H9 (cell line): Measurements from ENCODE around the gene ENPP6. TPM values are rescaled to one million over a fixed set of nuclear protein-coding genes. Genes with fewer than 3 reads are reported as not detected.

Experiments
- DNase-seq: peaks from one replicate; pipeline ENCODE4 v3.0.0-alpha.2; 2017
- H2AFZ ChIP-seq: one replicate; pipeline ENCODE4 v1.6.1; 2013; ENCODE audit warnings: mild to moderate bottlenecking, low read length, control low read depth, moderate library complexity
- H2AK5ac ChIP-seq: 2 replicates; pipeline ENCODE4 v1.6.1; 2013; ENCODE audit warnings: low read length, control low read depth, mixed read lengths; ENCODE audit not compliant: insufficient read length
- H2BK120ac ChIP-seq: one replicate; pipeline ENCODE4 v1.6.1; 2013; ENCODE audit warnings: low read depth, mild to moderate bottlenecking, low read length, control low read depth, inconsistent platforms; ENCODE audit not compliant: poor library complexity, severe bottlenecking
- H2BK12ac ChIP-seq: 2 replicates; pipeline ENCODE4 v1.6.1; 2013; ENCODE audit warnings: low read length, control low read depth, mixed read lengths, low read depth; ENCODE audit not compliant: insufficient read length
- H2BK15ac ChIP-seq: 2 replicates; pipeline ENCODE4 v1.6.1; 2013; ENCODE audit warnings: low read depth, low read length, control low read depth
- H2BK20ac ChIP-seq: one replicate; pipeline ENCODE4 v1.6.1; 2013; ENCODE audit warnings: low read depth, mild to moderate bottlenecking, low read length, control low read depth, inconsistent platforms; ENCODE audit not compliant: poor library complexity, severe bottlenecking
- H2BK5ac ChIP-seq: 2 replicates; pipeline ENCODE4 v1.6.1; 2013; ENCODE audit warnings: low read length, control low read depth, mixed read lengths; ENCODE audit not compliant: insufficient read length
- H3K14ac ChIP-seq: 2 replicates; pipeline ENCODE4 v1.6.1; 2013; ENCODE audit warnings: low read length, control low read depth; ENCODE audit not compliant: insufficient read depth
- H3K18ac ChIP-seq: 2 replicates; pipeline ENCODE4 v1.6.1; 2013; ENCODE audit warnings: low read depth, mild to moderate bottlenecking, mixed read lengths, low read length, control low read depth; ENCODE audit not compliant: insufficient read length
- H3K23ac ChIP-seq: 2 replicates; pipeline ENCODE4 v1.6.1; 2013; ENCODE audit warnings: low read length, control low read depth, mixed read lengths, low read depth; ENCODE audit not compliant: insufficient read length
- H3K23me2 ChIP-seq: 2 replicates; pipeline ENCODE4 v1.6.1; 2013; ENCODE audit warnings: low read depth, mild to moderate bottlenecking, mixed read lengths, low read length, control low read depth; ENCODE audit not compliant: insufficient read length, poor library complexity, severe bottlenecking
- H3K27ac ChIP-seq: 2 replicates; pipeline ENCODE4 v1.5.1; 2013; ENCODE audit warnings: low read length, control low read depth, mixed read lengths, low read depth; ENCODE audit not compliant: insufficient read length
- H3K27me3 ChIP-seq: 2 replicates; pipeline ENCODE4 v1.6.1; 2013; ENCODE audit warnings: low read length, control low read depth, inconsistent platforms; ENCODE audit not compliant: insufficient read depth
- H3K4ac ChIP-seq: 2 replicates; pipeline ENCODE4 v1.6.1; 2013; ENCODE audit warnings: low read depth, mild to moderate bottlenecking, control low read depth, inconsistent platforms, low read length, moderate library complexity
- H3K4me1 ChIP-seq: 2 replicates; pipeline ENCODE4 v1.6.1; 2013; ENCODE audit warnings: low read length, control low read depth, inconsistent platforms; ENCODE audit not compliant: insufficient read depth
- H3K4me2 ChIP-seq: 2 replicates; pipeline ENCODE4 v1.6.1; 2013; ENCODE audit warnings: low read length, control low read depth, mixed read lengths; ENCODE audit not compliant: insufficient read length, insufficient read depth
- H3K56ac ChIP-seq: 2 replicates; pipeline ENCODE4 v1.6.1; 2013; ENCODE audit warnings: low read depth, mild to moderate bottlenecking, mixed read lengths, low read length, control low read depth; ENCODE audit not compliant: insufficient read length
- H3K79me1 ChIP-seq: 2 replicates; pipeline ENCODE4 v1.6.1; 2013; ENCODE audit warnings: low read depth, mild to moderate bottlenecking, moderate library complexity, low read length, control low read depth, inconsistent platforms; ENCODE audit not compliant: insufficient read depth, poor library complexity, severe bottlenecking
- H3K79me2 ChIP-seq: 2 replicates; pipeline ENCODE4 v1.6.1; 2013; ENCODE audit warnings: low read length, control low read depth, inconsistent platforms; ENCODE audit not compliant: insufficient read depth
- H3K9ac ChIP-seq: 2 replicates; pipeline ENCODE4 v1.6.1; 2013; ENCODE audit warnings: low read length, control low read depth, mixed read lengths; ENCODE audit not compliant: insufficient read length; ENCODE audit errors: extremely low read depth
- H3K9me3 ChIP-seq: one replicate; pipeline ENCODE4 v1.6.1; 2013; ENCODE audit warnings: low read depth, low read length, inconsistent platforms; ENCODE audit not compliant: control insufficient read depth
- H3T11ph ChIP-seq: one replicate; pipeline ENCODE4 v1.6.1; 2013; ENCODE audit warnings: mild to moderate bottlenecking, low read length, control low read depth, inconsistent platforms
- H4K20me1 ChIP-seq: one replicate; pipeline ENCODE4 v1.6.1; 2013; ENCODE audit not compliant: control insufficient read depth, insufficient read length, insufficient read depth
- H4K5ac ChIP-seq: 2 replicates; pipeline ENCODE4 v1.6.1; 2013; ENCODE audit warnings: low read depth, mild to moderate bottlenecking, mixed read lengths, low read length, control low read depth; ENCODE audit not compliant: insufficient read length
- H4K8ac ChIP-seq: replicated peaks from 2 replicates; pipeline ENCODE4 v1.6.1; 2013; ENCODE audit warnings: low read length, control low read depth, mixed read lengths, low read depth; ENCODE audit not compliant: insufficient read length
- H4K91ac ChIP-seq: 2 replicates; pipeline ENCODE4 v1.6.1; 2013; ENCODE audit warnings: low read depth, mild to moderate bottlenecking, moderate library complexity, mixed read lengths, low read length, control low read depth; ENCODE audit not compliant: insufficient read length
- H3K27ac Mint-ChIP-seq, 3 experiments: 2 replicates in 2 of 3; 3 replicates in 1 of 3; pipeline ENCODE4 v1.8.0; 2020 to 2021; ENCODE audit warnings: mixed read lengths in 3 of 3, mild to moderate bottlenecking in 1 of 3, moderate library complexity in 1 of 3
- H3K27me3 Mint-ChIP-seq: 2 replicates; pipeline ENCODE4 v1.8.0; 2021; ENCODE audit warnings: low read depth, mild to moderate bottlenecking, moderate library complexity, mixed read lengths
- H3K36me3 Mint-ChIP-seq, 3 experiments: 2 replicates in 2 of 3; 3 replicates in 1 of 3; pipeline ENCODE4 v1.8.0; 2020 to 2021; ENCODE audit warnings: low read depth in 3 of 3, mixed read lengths in 3 of 3; ENCODE audit not compliant: insufficient read depth in 1 of 3
- H3K4me1 Mint-ChIP-seq, 2 experiments: 2 replicates each; pipeline ENCODE4 v1.8.0; 2020; ENCODE audit warnings: mixed read lengths in 2 of 2
- H3K4me3 Mint-ChIP-seq, 2 experiments: 2 replicates in 1 of 2; 3 replicates in 1 of 2; pipeline ENCODE4 v1.8.0; 2020 to 2021; ENCODE audit warnings: mild to moderate bottlenecking in 2 of 2, mixed read lengths in 2 of 2, moderate library complexity in 1 of 2
- H3K9me3 Mint-ChIP-seq, 2 experiments: 2 replicates in 1 of 2; 3 replicates in 1 of 2; pipeline ENCODE4 v1.8.0; 2020; ENCODE audit warnings: mild to moderate bottlenecking in 2 of 2, mixed read lengths in 2 of 2, moderate library complexity in 1 of 2
- CTCF ChIP-seq: fragments of 200-600 bp; sonication (generic); conservative IDR thresholded peaks from 3 replicates; pipeline ENCODE4 v1.8.0; 2021; ENCODE audit warnings: antibody characterized with exemption, mild to moderate bottlenecking
- WGBS: extraction: QIAGEN DNeasy Blood & Tissue Kit; methylation state at CpG from one replicate; pipeline ENCODE4 v1.1.7; 2013; ENCODE audit warnings: missing lambda C conversion rate, low lambda C conversion rate, mixed read lengths; ENCODE audit not compliant: insufficient read length; ENCODE audit errors: extremely low coverage; 5-methylcytosine and 5-hydroxymethylcytosine counted together
- total RNA-seq: library from RNA; stranded (reverse); gene quantifications from 2 replicates; pipeline ENCODE4 v1.2.1, GENCODE V29; 2021

The ENPP6 gene
- total RNA-seq, 1 experiment from 2014 or later: not detected

GRCh38 chr4:184196730-184197385 is 20.8 kb downstream of the ENPP6 start:
- no peak overlapping the region for H3K27ac Mint-ChIP-seq

More at GRCh38 chr4:184196730-184197385, 20.8 kb downstream of the ENPP6 start:
- Histone ChIP-seq H3K4me1 (no peaks in the 10 kb centered on the region; the same call in 1 of the 2 replicates), H3K56ac (no peak overlapping the region), H4K91ac (no peak overlapping the region), H2AK5ac (no peak overlapping the region), H3K23me2 (no peaks in the 10 kb centered on the region), H2BK5ac (no peak overlapping the region), H3T11ph (no peak overlapping the region), H3K4ac (no peak overlapping the region), H3K23ac (no peak overlapping the region), H2AFZ (no peak overlapping the region), H3K9me3 (peaks cover 6% of the 10 kb centered on the region), H2BK120ac (no peak overlapping the region), H2BK20ac (no peak overlapping the region), H4K8ac (no peak overlapping the region), H2BK15ac (no peak overlapping the region), H3K9ac (no peak overlapping the region), H3K27me3 (no peaks in the 10 kb centered on the region), H3K14ac (no peak overlapping the region), H4K5ac (no peak overlapping the region), H3K27ac (no peak overlapping the region), H2BK12ac (no peak overlapping the region), H3K18ac (no peak overlapping the region), H3K4me2 (no peak overlapping the region), H4K20me1 (no peaks in the 10 kb centered on the region), H3K79me2 (no peaks in the 10 kb centered on the region), H3K79me1 (no peaks in the 10 kb centered on the region)
- Mint-ChIP-seq H3K4me3 (no peak overlapping the region; a peak in 1 of 5 replicates), H3K4me1 (peaks cover 22 to 27% of the 10 kb centered on the region in 2 experiments), H3K27me3 (peaks cover 2% of the 10 kb centered on the region; the same call in 1 of the 2 replicates), H3K36me3 (peaks cover 3 to 13% (median 4%) of the 10 kb centered on the region in 3 experiments; a peak in 6 of 7 replicates), H3K9me3 (peaks cover 9 to 16% of the 10 kb centered on the region in 2 experiments)
- no peak for TF ChIP-seq CTCF
- WGBS: no CpG with 5 or more reads among the region's 5 CpGs
- no peak for DNase-seq
